Endodermal cell (in vitro differentiated cells): ENCODE data around the gene ZNF407. TPM values are rescaled to one million over a fixed set of nuclear protein-coding genes. Genes with fewer than 3 reads are reported as not detected.

ENCODE experiments used
- DNase-seq: peaks from one replicate; pipeline ENCODE4 v3.0.0-alpha.2; 2017
- H3K27ac ChIP-seq: 2 replicates; pipeline ENCODE4 v1.5.1; 2013; ENCODE audit warnings: mild to moderate bottlenecking, low read depth, low read length, moderate library complexity
- H3K27me3 ChIP-seq: 2 replicates; pipeline ENCODE4 v1.6.1; 2013; ENCODE audit warnings: mild to moderate bottlenecking, low read length, moderate library complexity; ENCODE audit not compliant: insufficient read depth, control insufficient read depth, poor library complexity, severe bottlenecking
- H3K36me3 ChIP-seq: 2 replicates; pipeline ENCODE4 v1.7.0; 2013; ENCODE audit warnings: mild to moderate bottlenecking, low read length, moderate library complexity; ENCODE audit not compliant: control insufficient read depth, insufficient read depth
- H3K4me1 ChIP-seq: one replicate; pipeline ENCODE4 v1.7.0; 2013; ENCODE audit warnings: low read length; ENCODE audit not compliant: control insufficient read depth, insufficient read depth
- H3K4me3 ChIP-seq: 2 replicates; pipeline ENCODE4 v1.5.1; 2013; ENCODE audit warnings: mild to moderate bottlenecking, low read length, moderate library complexity
- H3K9ac ChIP-seq: 2 replicates; pipeline ENCODE4 v1.6.1; 2013; ENCODE audit warnings: mild to moderate bottlenecking, low read length, moderate library complexity; ENCODE audit not compliant: poor library complexity, severe bottlenecking; ENCODE audit errors: extremely low read depth
- H3K9me3 ChIP-seq: 2 replicates; pipeline ENCODE4 v1.6.1; 2013; ENCODE audit warnings: mild to moderate bottlenecking, low read length, moderate library complexity; ENCODE audit not compliant: control insufficient read depth
- H3K27ac Mint-ChIP-seq: 2 replicates; pipeline ENCODE4 v1.8.0; 2020; ENCODE audit warnings: mixed read lengths
- H3K27me3 Mint-ChIP-seq: 2 replicates; pipeline ENCODE4 v1.8.0; 2021; ENCODE audit warnings: mild to moderate bottlenecking, mixed read lengths; ENCODE audit not compliant: insufficient read depth
- H3K36me3 Mint-ChIP-seq: 2 replicates; pipeline ENCODE4 v1.8.0; 2020; ENCODE audit warnings: low read depth, mixed read lengths
- H3K4me1 Mint-ChIP-seq: 2 replicates; pipeline ENCODE4 v1.8.0; 2020; ENCODE audit warnings: mixed read lengths
- H3K4me3 Mint-ChIP-seq: 2 replicates; pipeline ENCODE4 v1.8.0; 2020; ENCODE audit warnings: mild to moderate bottlenecking, moderate library complexity, mixed read lengths
- H3K9me3 Mint-ChIP-seq: 2 replicates; pipeline ENCODE4 v1.8.0; 2020; ENCODE audit warnings: mild to moderate bottlenecking, mixed read lengths
- WGBS, 2 experiments: methylation state at CpG; one replicate each; pipeline versions ENCODE4 v1.1.5 to v1.1.7; 2013; ENCODE audit warnings: missing lambda C conversion rate in 2 of 2, mixed read lengths in 1 of 2; ENCODE audit not compliant: insufficient coverage in 1 of 2, insufficient read length in 1 of 2; 5-methylcytosine and 5-hydroxymethylcytosine counted together
- total RNA-seq, 2 donors: library from RNA; stranded (reverse); fragmentation: NEBNext Ultra II Directional in 1 of 2; extraction: Animal tissue kit (Norgen Biotek cat#: 25700) in 1 of 2; gene quantifications; 2 replicates in 1 of 2; 3 replicates in 1 of 2; pipeline ENCODE4 v1.2.1, GENCODE V29; 2021
- TF ChIP-seq, protein P1 (sequence below): fragments of 200-600 bp; sonication (generic); conservative IDR thresholded peaks from 2 replicates; pipeline ENCODE4 v1.5.0; 2021; ENCODE audit warnings: antibody characterized with exemption, mild to moderate bottlenecking

The ZNF407 gene
- total RNA-seq, 2 donors from 2014 or later = 7.6 to 13.1 TPM

GRCh38 chr18:74722237-74722636 is 124.6 kb downstream of the ZNF407 start:
- DNase-seq = no peak
- no peaks in the 10 kb centered on the region for H3K27me3 Mint-ChIP-seq
- Histone ChIP-seq H3K27ac (no peak overlapping the region), H3K36me3 (no peaks in the 10 kb centered on the region), H3K9ac (no peak overlapping the region), H3K9me3 (no peaks in the 10 kb centered on the region), H3K27me3 (no peaks in the 10 kb centered on the region), H3K4me1 (no peaks in the 10 kb centered on the region), H3K4me3 (no peak overlapping the region)
- no peak overlapping the region for H3K27ac Mint-ChIP-seq
- no peaks in the 10 kb centered on the region for H3K9me3 Mint-ChIP-seq
- no peaks in the 10 kb centered on the region for H3K36me3 Mint-ChIP-seq
- 93 to 95% methylated on average over 2 of the region's 2 CpGs for WGBS, 2 experiments
- no peak overlapping the region for H3K4me3 Mint-ChIP-seq
- TF ChIP-seq, protein P1, sequence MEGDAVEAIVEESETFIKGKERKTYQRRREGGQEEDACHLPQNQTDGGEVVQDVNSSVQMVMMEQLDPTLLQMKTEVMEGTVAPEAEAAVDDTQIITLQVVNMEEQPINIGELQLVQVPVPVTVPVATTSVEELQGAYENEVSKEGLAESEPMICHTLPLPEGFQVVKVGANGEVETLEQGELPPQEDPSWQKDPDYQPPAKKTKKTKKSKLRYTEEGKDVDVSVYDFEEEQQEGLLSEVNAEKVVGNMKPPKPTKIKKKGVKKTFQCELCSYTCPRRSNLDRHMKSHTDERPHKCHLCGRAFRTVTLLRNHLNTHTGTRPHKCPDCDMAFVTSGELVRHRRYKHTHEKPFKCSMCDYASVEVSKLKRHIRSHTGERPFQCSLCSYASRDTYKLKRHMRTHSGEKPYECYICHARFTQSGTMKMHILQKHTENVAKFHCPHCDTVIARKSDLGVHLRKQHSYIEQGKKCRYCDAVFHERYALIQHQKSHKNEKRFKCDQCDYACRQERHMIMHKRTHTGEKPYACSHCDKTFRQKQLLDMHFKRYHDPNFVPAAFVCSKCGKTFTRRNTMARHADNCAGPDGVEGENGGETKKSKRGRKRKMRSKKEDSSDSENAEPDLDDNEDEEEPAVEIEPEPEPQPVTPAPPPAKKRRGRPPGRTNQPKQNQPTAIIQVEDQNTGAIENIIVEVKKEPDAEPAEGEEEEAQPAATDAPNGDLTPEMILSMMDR = no peak
- H3K4me1 Mint-ChIP-seq = peaks cover 3% of the 10 kb centered on the region

- no CpG with 5 or more reads among the region's 1 CpG for WGBS, 2 experiments
- no peak overlapping the region for H3K4me3 ChIP-seq
- no peaks in the 10 kb centered on the region for H3K9me3 ChIP-seq
- TF ChIP-seq, protein P1 = no peak
- no peaks in the 10 kb centered on the region for H3K36me3 ChIP-seq
- no peaks in the 10 kb centered on the region for H3K4me1 Mint-ChIP-seq
- no peak overlapping the region for H3K27ac Mint-ChIP-seq
- H3K27me3 Mint-ChIP-seq = no peaks in the 10 kb centered on the region
- DNase-seq = no peak
- H3K4me3 Mint-ChIP-seq = no peak overlapping the region
- no peaks in the 10 kb centered on the region for H3K4me1 ChIP-seq
- no peaks in the 10 kb centered on the region for H3K27me3 ChIP-seq
- no peak overlapping the region for H3K27ac ChIP-seq
- no peaks in the 10 kb centered on the region for H3K9me3 Mint-ChIP-seq
- H3K9ac ChIP-seq = no peak overlapping the region
- H3K36me3 Mint-ChIP-seq = no peaks in the 10 kb centered on the region
These were observed 126.5 kb downstream of the ZNF407 start for GRCh38 chr18:74724186-74724585.

DNA sequence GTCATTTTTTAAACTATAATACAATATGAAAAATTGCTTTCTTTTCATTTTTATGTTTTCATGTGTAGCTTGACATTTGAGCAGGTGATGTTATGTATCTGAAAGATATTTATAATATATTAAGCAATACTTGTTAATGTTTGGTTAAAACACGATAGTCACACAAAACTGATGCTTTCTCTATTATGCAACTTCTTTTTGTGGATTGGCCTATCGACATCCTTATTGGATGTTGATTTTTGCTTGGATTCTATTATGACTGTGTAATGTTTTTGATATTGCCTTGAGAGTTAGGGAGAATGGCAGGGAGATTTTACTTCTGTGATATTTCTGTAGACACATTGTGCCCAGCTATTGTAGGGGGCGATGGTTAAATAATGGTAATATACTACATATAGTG is 128.0 kb downstream of the ZNF407 start:
- no peaks in the 10 kb centered on the region for H3K4me1 Mint-ChIP-seq
- H3K4me3 Mint-ChIP-seq = no peak overlapping the region
- Histone ChIP-seq H3K36me3 (no peaks in the 10 kb centered on the region), H3K27me3 (no peaks in the 10 kb centered on the region), H3K4me3 (no peak overlapping the region), H3K9me3 (no peaks in the 10 kb centered on the region), H3K27ac (no peak overlapping the region), H3K9ac (no peak overlapping the region), H3K4me1 (no peaks in the 10 kb centered on the region)
- no peaks in the 10 kb centered on the region for H3K9me3 Mint-ChIP-seq
- TF ChIP-seq, protein P1 = no peak
- no peak overlapping the region for H3K27ac Mint-ChIP-seq
- DNase-seq = no peak
- H3K27me3 Mint-ChIP-seq = no peaks in the 10 kb centered on the region
- WGBS, 2 experiments = 96 to 100% methylated on average over 1 to 2 of the region's 3 CpGs
- no peaks in the 10 kb centered on the region for H3K36me3 Mint-ChIP-seq
